NCI-H1694 treated with DMSO at 0.1 percent for 48 hours (cell line): ENCODE data around the gene ADGRG1.

ENCODE experiments used
- DNase-seq: peaks from one replicate; lab custom pipeline; 2025; lab: John Stamatoyannopoulos, UW

The ADGRG1 gene

GRCh38 chr16:57683636-57684545 lies 55.5 kb downstream of the ADGRG1 start:
- DNase-seq = no peak

GRCh38 chr16:57684626-57685358 lies 56.4 kb downstream of the ADGRG1 start:
- no peak for DNase-seq

- no peak for DNase-seq
These were observed 57.2 kb downstream of the ADGRG1 start for GRCh38 chr16:57685633-57686032.

GRCh38 chr16:57686577-57686976 lies 58.1 kb downstream of the ADGRG1 start:
- DNase-seq = no peak

- no peak for DNase-seq
These were observed 59.0 kb downstream of the ADGRG1 start for GRCh38 chr16:57687363-57687929.

- no peak for DNase-seq
These were observed 60.1 kb downstream of the ADGRG1 start for GRCh38 chr16:57688487-57688986.

- no peak for DNase-seq
These were observed 60.7 kb downstream of the ADGRG1 start for GRCh38 chr16:57688987-57689761.

GRCh38 chr16:57689762-57690558 lies 61.5 kb downstream of the ADGRG1 start:
- no peak for DNase-seq

- no peak for DNase-seq
These were observed 62.5 kb downstream of the ADGRG1 start for GRCh38 chr16:57690782-57691471.

GRCh38 chr16:57692636-57693035 lies 64.2 kb downstream of the ADGRG1 start:
- no peak for DNase-seq

- DNase-seq = no peak
These were observed 65.1 kb downstream of the ADGRG1 start for GRCh38 chr16:57693550-57693949.

GRCh38 chr16:57694231-57694724 lies 65.8 kb downstream of the ADGRG1 start:
- no peak for DNase-seq

- peak; percentile 1 for DNase-seq
These were observed 66.6 kb downstream of the ADGRG1 start, which contains the start of gene DRC7 for GRCh38 chr16:57694725-57695679. Gene DRC7, plus strand, starts transcription at chr16:57694806. Its CDS starts 3,144 bp downstream, at chr16:57697950.

- DNase-seq = no peak
These were observed 67.2 kb downstream of the ADGRG1 start for GRCh38 chr16:57695680-57696069.

GRCh38 chr16:57696240-57696639 lies 67.8 kb downstream of the ADGRG1 start:
- no peak for DNase-seq

GRCh38 chr16:57697896-57698537 lies 69.6 kb downstream of the ADGRG1 start:
- DNase-seq = no peak

- no peak for DNase-seq
These were observed 70.5 kb downstream of the ADGRG1 start for GRCh38 chr16:57698812-57699405.

GRCh38 chr16:57699481-57699880 lies 71.1 kb downstream of the ADGRG1 start:
- DNase-seq = no peak
